Mesenchymal stem cell (in vitro differentiated cells and primary cell): ENCODE data around the gene MRPL54.

Experiments
- DNase-seq: peaks from one replicate; pipeline ENCODE4 v3.0.0-alpha.2; 2013
- H2AFZ ChIP-seq: one replicate; pipeline ENCODE4 v1.6.1; 2013; ENCODE audit warnings: low read depth, mild to moderate bottlenecking, control low read depth, inconsistent platforms, low read length, moderate library complexity
- H2AK5ac ChIP-seq: 2 replicates; pipeline ENCODE4 v1.6.1; 2013; ENCODE audit warnings: low read length, moderate library complexity, mild to moderate bottlenecking, inconsistent platforms; ENCODE audit not compliant: severe bottlenecking
- H2BK120ac ChIP-seq: one replicate; pipeline ENCODE4 v1.6.1; 2013; ENCODE audit warnings: low read depth, mild to moderate bottlenecking, inconsistent platforms, low read length, moderate library complexity
- H2BK12ac ChIP-seq, 2 experiments: one replicate each; pipeline ENCODE4 v1.6.1; 2013; ENCODE audit warnings: inconsistent platforms in 2 of 2, low read length in 2 of 2, mild to moderate bottlenecking in 2 of 2, moderate library complexity in 2 of 2, control low read depth in 1 of 2
- H2BK15ac ChIP-seq: one replicate; pipeline ENCODE4 v1.6.1; 2013; ENCODE audit warnings: mild to moderate bottlenecking, low read depth, inconsistent platforms; ENCODE audit not compliant: poor library complexity, severe bottlenecking
- H2BK5ac ChIP-seq: 2 replicates; pipeline ENCODE4 v1.6.1; 2013; ENCODE audit warnings: low read depth, mild to moderate bottlenecking, low read length, control low read depth, inconsistent platforms; ENCODE audit not compliant: poor library complexity, severe bottlenecking
- H3K14ac ChIP-seq, 2 experiments: one replicate each; pipeline ENCODE4 v1.6.1; 2013; ENCODE audit warnings: inconsistent platforms in 2 of 2, low read length in 2 of 2, control low read depth in 1 of 2, mild to moderate bottlenecking in 1 of 2, moderate library complexity in 1 of 2
- H3K18ac ChIP-seq, 2 experiments: one replicate each; pipeline ENCODE4 v1.6.1; 2013; ENCODE audit warnings: inconsistent platforms in 2 of 2, low read length in 2 of 2, control low read depth in 1 of 2, low read depth in 1 of 2, mild to moderate bottlenecking in 1 of 2
- H3K23ac ChIP-seq, 2 experiments: one replicate each; pipeline ENCODE4 v1.6.1; 2013; ENCODE audit warnings: inconsistent platforms in 2 of 2, low read length in 2 of 2, mild to moderate bottlenecking in 2 of 2, moderate library complexity in 2 of 2, control low read depth in 1 of 2
- H3K27ac ChIP-seq: 2 replicates; pipeline ENCODE4 v1.5.1; 2013; ENCODE audit warnings: mild to moderate bottlenecking, moderate library complexity, low read length, control low read depth, inconsistent platforms; ENCODE audit not compliant: poor library complexity, severe bottlenecking
- H3K27me3 ChIP-seq, 2 experiments: 2 replicates each; pipeline versions ENCODE4 v1.6.1 to v1.7.0; 2013; ENCODE audit warnings: low read length in 2 of 2, mild to moderate bottlenecking in 2 of 2, moderate library complexity in 2 of 2, control low read depth in 1 of 2, inconsistent platforms in 1 of 2; ENCODE audit not compliant: control insufficient read depth in 1 of 2, insufficient read depth in 1 of 2
- H3K36me3 ChIP-seq, 2 experiments: 2 replicates each; pipeline versions ENCODE4 v1.6.1 to v1.7.0; 2013; ENCODE audit warnings: low read length in 2 of 2, control low read depth in 1 of 2, inconsistent platforms in 1 of 2, low read depth in 1 of 2, mild to moderate bottlenecking in 1 of 2; ENCODE audit not compliant: insufficient read depth in 2 of 2, control insufficient read depth in 1 of 2
- H3K4ac ChIP-seq, 2 experiments: one replicate each; pipeline ENCODE4 v1.6.1; 2013; ENCODE audit warnings: inconsistent platforms in 2 of 2, low read length in 2 of 2, mild to moderate bottlenecking in 2 of 2, moderate library complexity in 2 of 2, control low read depth in 1 of 2, low read depth in 1 of 2
- H3K4me1 ChIP-seq: 2 replicates; pipeline ENCODE4 v1.6.1; 2013; ENCODE audit warnings: low read depth, low read length, control low read depth; ENCODE audit not compliant: control insufficient read depth, insufficient read depth
- H3K4me2 ChIP-seq: 2 replicates; pipeline ENCODE4 v1.6.1; 2013; ENCODE audit warnings: low read length, mild to moderate bottlenecking, inconsistent platforms; ENCODE audit not compliant: poor library complexity, severe bottlenecking
- H3K4me3 ChIP-seq, 2 experiments: 2 replicates each; pipeline versions ENCODE4 v1.5.1 to v1.7.0; 2013; ENCODE audit warnings: low read length in 2 of 2, mild to moderate bottlenecking in 2 of 2, control low read depth in 1 of 2, low read depth in 1 of 2; ENCODE audit not compliant: insufficient read depth in 1 of 2
- H3K79me1 ChIP-seq: replicated peaks from 2 replicates; pipeline ENCODE4 v1.6.1; 2013; ENCODE audit warnings: mild to moderate bottlenecking, control low read depth, low read length, inconsistent platforms; ENCODE audit not compliant: poor library complexity, severe bottlenecking
- H3K9ac ChIP-seq: 2 replicates; pipeline ENCODE4 v1.7.0; 2013; ENCODE audit warnings: mild to moderate bottlenecking, low read length, moderate library complexity
- H3K9me3 ChIP-seq: 2 replicates; pipeline ENCODE4 v1.7.0; 2013; ENCODE audit warnings: mild to moderate bottlenecking, low read length; ENCODE audit not compliant: control insufficient read depth
- H4K8ac ChIP-seq: one replicate; pipeline ENCODE4 v1.6.1; 2013; ENCODE audit warnings: inconsistent platforms, mild to moderate bottlenecking, low read length, moderate library complexity
- H4K91ac ChIP-seq: one replicate; pipeline ENCODE4 v1.6.1; 2013; ENCODE audit warnings: mild to moderate bottlenecking, low read length, inconsistent platforms
- WGBS: methylation state at CpG from one replicate; pipeline ENCODE4 v1.1.7; 2013; ENCODE audit warnings: mixed read lengths; 5-methylcytosine and 5-hydroxymethylcytosine counted together

The MRPL54 gene

GRCh38 chr19:3793799-3794198 lies 31.3 kb downstream of the MRPL54 start:
- H3K27me3 ChIP-seq = peaks cover 7 to 17% of the 10 kb centered on the region in 2 experiments
- H3K79me1 ChIP-seq = no peaks in the 10 kb centered on the region
- H2AK5ac ChIP-seq = no peak overlapping the region
- H3K4ac ChIP-seq = no peak overlapping the region
- no peaks in the 10 kb centered on the region for H3K36me3 ChIP-seq
- H4K91ac ChIP-seq = no peak overlapping the region
- no peak for DNase-seq
- 98% methylated on average over 3 of the region's 3 CpGs for WGBS
- no peak overlapping the region for H3K4me2 ChIP-seq
- H2BK15ac ChIP-seq = no peak overlapping the region
- no peak overlapping the region for H2BK120ac ChIP-seq
- no peak overlapping the region for H3K4me3 ChIP-seq
- no peak overlapping the region for H3K18ac ChIP-seq
- no peak overlapping the region for H2BK12ac ChIP-seq
- H2BK5ac ChIP-seq = no peak overlapping the region
- no peak overlapping the region for H3K14ac ChIP-seq
- no peak overlapping the region for H4K8ac ChIP-seq
- no peak overlapping the region for H2AFZ ChIP-seq
- H3K4me1 ChIP-seq = no peaks in the 10 kb centered on the region
- no peak overlapping the region for H3K9ac ChIP-seq
- H3K9me3 ChIP-seq = peaks cover 21% of the 10 kb centered on the region
- H3K23ac ChIP-seq = no peak overlapping the region
- no peak overlapping the region for H3K27ac ChIP-seq

GRCh38 chr19:3796358-3796757 lies 33.9 kb downstream of the MRPL54 start:
- H3K9me3 ChIP-seq = peaks cover 11% of the 10 kb centered on the region
- H3K18ac ChIP-seq = no peak overlapping the region
- H2BK120ac ChIP-seq = no peak overlapping the region
- no peak overlapping the region for H3K27ac ChIP-seq
- no peak overlapping the region for H3K14ac ChIP-seq
- no peak overlapping the region for H2BK15ac ChIP-seq
- H2AFZ ChIP-seq = no peak overlapping the region
- no peak overlapping the region for H2BK12ac ChIP-seq
- no peak for DNase-seq
- H2AK5ac ChIP-seq = no peak overlapping the region
- peaks cover 2% of the 10 kb centered on the region for H3K4me1 ChIP-seq
- H3K9ac ChIP-seq = no peak overlapping the region
- no peak overlapping the region for H3K4me3 ChIP-seq
- H3K4me2 ChIP-seq = no peak overlapping the region
- no peak overlapping the region for H4K91ac ChIP-seq
- H3K27me3 ChIP-seq = peaks cover 16 to 20% of the 10 kb centered on the region in 2 experiments
- no peaks in the 10 kb centered on the region for H3K36me3 ChIP-seq
- no peak overlapping the region for H3K4ac ChIP-seq
- no peaks in the 10 kb centered on the region for H3K79me1 ChIP-seq
- H4K8ac ChIP-seq = no peak overlapping the region
- whole genome bisulfite sequencing = 92% methylated on average over 2 of the region's 2 CpGs
- H2BK5ac ChIP-seq = no peak overlapping the region
- no peak overlapping the region for H3K23ac ChIP-seq

DNA sequence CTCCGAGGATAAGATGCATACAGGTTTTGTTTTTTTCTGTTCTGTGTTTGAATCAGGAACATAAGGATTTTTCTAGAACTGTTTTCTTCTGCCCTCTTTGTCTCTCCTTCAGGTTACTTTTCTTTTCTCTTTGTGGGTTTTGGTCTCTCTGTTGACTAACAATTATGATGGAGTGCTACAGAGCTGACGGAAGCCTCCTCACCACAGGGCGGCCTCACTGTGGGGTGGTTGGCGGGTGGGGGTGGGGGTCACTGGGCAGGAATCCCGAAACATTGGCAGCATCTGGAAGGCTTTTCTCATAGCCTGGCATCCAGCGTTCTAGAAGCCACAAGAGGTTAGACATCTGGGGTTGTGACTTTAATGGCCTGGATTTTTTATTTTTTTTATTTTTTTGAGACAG lies 35.7 kb downstream of the MRPL54 start:
- H3K79me1 ChIP-seq = no peaks in the 10 kb centered on the region
- no peak overlapping the region for H3K4me2 ChIP-seq
- H2AK5ac ChIP-seq = no peak overlapping the region
- H2BK5ac ChIP-seq = no peak overlapping the region
- no peak overlapping the region for H2BK12ac ChIP-seq
- peaks cover 34% of the 10 kb centered on the region in 2 experiments for H3K27me3 ChIP-seq
- H2AFZ ChIP-seq = no peak overlapping the region
- H3K4ac ChIP-seq = no peak overlapping the region
- H3K9me3 ChIP-seq = peaks cover 11% of the 10 kb centered on the region
- H4K8ac ChIP-seq = no peak overlapping the region
- no peak overlapping the region for H3K9ac ChIP-seq
- H3K27ac ChIP-seq = no peak overlapping the region
- H3K23ac ChIP-seq = no peak overlapping the region
- no peak overlapping the region for H3K4me3 ChIP-seq
- no peak overlapping the region for H2BK15ac ChIP-seq
- 57% methylated on average over 5 of the region's 6 CpGs for WGBS
- no peak overlapping the region for H3K18ac ChIP-seq
- H3K4me1 ChIP-seq = peaks cover 8% of the 10 kb centered on the region
- no peak for DNase-seq
- H3K14ac ChIP-seq = no peak overlapping the region
- no peak overlapping the region for H2BK120ac ChIP-seq
- H3K36me3 ChIP-seq = no peaks in the 10 kb centered on the region
- no peak overlapping the region for H4K91ac ChIP-seq

- no peak overlapping the region for H4K91ac ChIP-seq
- H3K27ac ChIP-seq = no peak overlapping the region
- H3K79me1 ChIP-seq = no peaks in the 10 kb centered on the region
- no peak overlapping the region for H2AFZ ChIP-seq
- no peaks in the 10 kb centered on the region for H3K36me3 ChIP-seq
- H3K4me1 ChIP-seq = peaks cover 8% of the 10 kb centered on the region
- no peak overlapping the region for H2BK120ac ChIP-seq
- no peak overlapping the region for H2BK12ac ChIP-seq
- peaks cover 40 to 49% of the 10 kb centered on the region in 2 experiments for H3K27me3 ChIP-seq
- no peak overlapping the region for H2BK5ac ChIP-seq
- H4K8ac ChIP-seq = no peak overlapping the region
- DNase-seq = no peak
- H2AK5ac ChIP-seq = no peak overlapping the region
- no peak overlapping the region for H3K9ac ChIP-seq
- H3K14ac ChIP-seq = no peak overlapping the region
- peak overlapping the region in 1 of 2 experiments; percentile 49 for H3K4me3 ChIP-seq
- H3K23ac ChIP-seq = no peak overlapping the region
- H3K4ac ChIP-seq = no peak overlapping the region
- no peak overlapping the region for H2BK15ac ChIP-seq
- H3K4me2 ChIP-seq = no peak overlapping the region
- H3K9me3 ChIP-seq = peaks cover 10% of the 10 kb centered on the region
- H3K18ac ChIP-seq = no peak overlapping the region
- 69% methylated on average over 21 of the region's 21 CpGs for WGBS
These were observed 38.5 kb downstream of the MRPL54 start for GRCh38 chr19:3800996-3801395.
